Transverse colon (tissue), 4 donors: Measurements from ENCODE around the gene ELK3. TPM values are rescaled to one million over a fixed set of nuclear protein-coding genes. Genes with fewer than 3 reads are reported as not detected.

Source experiments
- DNase-seq: peaks from one replicate; pipeline ENCODE4 v3.0.0-alpha.2; 2019
- H3K27ac ChIP-seq, 4 donors: fragments of 200-600 bp; sonication (generic); 2 replicates each; pipeline ENCODE4 v1.5.1; 2016 to 2018; ENCODE audit warnings: inconsistent platforms in 4 of 4
- H3K27me3 ChIP-seq: fragments of 200-600 bp; sonication (generic); 2 replicates; pipeline ENCODE4 v1.5.1; 2017; ENCODE audit warnings: inconsistent platforms
- H3K36me3 ChIP-seq, 4 donors: fragments of 200-600 bp; sonication (generic); 2 replicates each; pipeline ENCODE4 v1.5.1; 2017 to 2019; ENCODE audit warnings: inconsistent platforms in 4 of 4
- H3K4me1 ChIP-seq, 4 donors: fragments of 200-600 bp; sonication (generic); 2 replicates each; pipeline ENCODE4 v1.5.1; 2017 to 2020; ENCODE audit warnings: inconsistent platforms in 4 of 4
- H3K4me3 ChIP-seq, 4 donors: fragments of 200-600 bp; sonication (generic); 1 replicate in 1 of 4; 2 replicates in 3 of 4; pipeline versions ENCODE4 v1.5.1 to v1.6.1; 2017 to 2019; ENCODE audit warnings: inconsistent platforms in 4 of 4
- H3K9me3 ChIP-seq, 2 donors: fragments of 200-600 bp; sonication (generic); 2 replicates each; pipeline ENCODE4 v1.5.1; 2017 to 2019; ENCODE audit warnings: inconsistent platforms in 2 of 2
- CTCF ChIP-seq, 5 experiments: fragments of 200-600 bp in 3 of 5; fragments of 450-650 bp in 2 of 5; sonication (generic) in 3 of 5; IDR thresholded peaks; 1 replicate in 2 of 5; 2 replicates in 3 of 5; pipeline ENCODE4 v1.5.1; 2016 to 2017; ENCODE audit warnings: antibody characterized with exemption in 5 of 5, inconsistent platforms in 3 of 5, mild to moderate bottlenecking in 2 of 5, moderate library complexity in 1 of 5
- EP300 ChIP-seq: sonication (generic); formaldehyde crosslinking; IDR thresholded peaks from one replicate; pipeline ENCODE4 v1.6.1; 2017; ENCODE audit warnings: antibody characterized with exemption, low read depth
- POLR2A ChIP-seq: fragments of 450-650 bp; IDR thresholded peaks from one replicate; pipeline ENCODE4 v1.6.1; 2016; ENCODE audit warnings: antibody characterized with exemption, mild to moderate bottlenecking, moderate library complexity
- POLR2AphosphoS5 ChIP-seq, 3 donors: sonication (generic); formaldehyde crosslinking; IDR thresholded peaks; one replicate each; pipeline ENCODE4 v1.6.1; 2016; ENCODE audit warnings: antibody characterized with exemption in 3 of 3
- WGBS, 2 donors: methylation state at CpG; one replicate each; pipeline ENCODE4 v1.1.5; 2018; ENCODE audit warnings: low coverage in 1 of 2; 5-methylcytosine and 5-hydroxymethylcytosine counted together
- in situ Hi-C, 4 donors: fragments of 200-750 bp; cut with MboI; loops; one replicate each; pipeline versions ENCODE4 v1.15.0 to v1.15.1; 2017; ENCODE audit warnings: low sequenced_read_pairs in 3 of 4, low pct_ligation_motif_present in 1 of 4, low pct_unique_long_range_greater_than_20kb in 1 of 4
- intact Hi-C: fragments of 100-400 bp; cut with DNase I; formaldehyde crosslinking; loops from one replicate; pipeline ENCODE4 v1.15.1; 2023; ENCODE audit warnings: low total_unique reads
- total RNA-seq, 4 donors: library from RNA; depleted of rRNA; stranded (reverse); fragments of >200 nt; gene quantifications; one replicate each; pipeline ENCODE4 v1.1.0, GENCODE V29; 2016

ELK3 gene
- total RNA-seq, 4 donors from 2014 or later, result 2.2 to 11.3 (median 5.3) TPM

- intact Hi-C loops (no loop called here), in situ Hi-C loops (no loop called here)
- TF ChIP-seq CTCF (IDR thresholded peaks at IDR 0.05) (no peak), POLR2AphosphoS5 (IDR thresholded peaks at IDR 0.05) (no peak), POLR2A (no peak), EP300 (no peak)
- H3K36me3 ChIP-seq, result no peaks in the 10 kb centered on the region
- no peak for DNase-seq
- WGBS, 2 donors, result 93 to 94% methylated on average over 3 of the region's 3 CpGs
- no peaks in the 10 kb centered on the region for H3K27me3 ChIP-seq
- H3K9me3 ChIP-seq, result no peaks in the 10 kb centered on the region
- H3K27ac ChIP-seq, result no peak overlapping the region
- no peaks in the 10 kb centered on the region for H3K4me1 ChIP-seq
- no peak overlapping the region for H3K4me3 ChIP-seq
Measured at GRCh38 chr12:96157427-96157826, 36.7 kb upstream of the ELK3 start.

- DNase-seq, result no peak
- intact Hi-C loops (no loop called here), in situ Hi-C loops (no loop called here)
- Histone ChIP-seq H3K36me3 (no peaks in the 10 kb centered on the region), H3K27ac (peak overlapping the region in 2 of 4 donors; percentile 9 to 34), H3K4me1 (no peaks in the 10 kb centered on the region), H3K27me3 (no peaks in the 10 kb centered on the region), H3K9me3 (no peaks in the 10 kb centered on the region), H3K4me3 (no peak overlapping the region)
- TF ChIP-seq POLR2AphosphoS5 (IDR thresholded peaks at IDR 0.05) (no peak), CTCF (IDR thresholded peaks at IDR 0.05) (no peak), POLR2A (no peak), EP300 (no peak)
- 83 to 85% methylated on average over 6 to 14 of the region's 14 CpGs for WGBS, 2 donors
Measured at GRCh38 chr12:96164951-96165811, 29.0 kb upstream of the ELK3 start.

GRCh38 chr12:96166765-96167164 is 27.4 kb upstream of the ELK3 start:
- H3K4me1 ChIP-seq, result no peaks in the 10 kb centered on the region
- no peaks in the 10 kb centered on the region for H3K27me3 ChIP-seq
- no peak for DNase-seq
- no peaks in the 10 kb centered on the region for H3K36me3 ChIP-seq
- no peak overlapping the region for H3K4me3 ChIP-seq
- TF ChIP-seq CTCF (IDR thresholded peaks at IDR 0.05) (no peak), EP300 (no peak), POLR2A (no peak), POLR2AphosphoS5 (IDR thresholded peaks at IDR 0.05) (no peak)
- intact Hi-C loops, result no loop called here
- WGBS, 2 donors, result 79 to 81% methylated on average over 2 of the region's 2 CpGs
- peak overlapping the region in 1 of 4 donors; percentile 16 for H3K27ac ChIP-seq
- no peaks in the 10 kb centered on the region for H3K9me3 ChIP-seq
- in situ Hi-C loops, result no loop called here

DNA sequence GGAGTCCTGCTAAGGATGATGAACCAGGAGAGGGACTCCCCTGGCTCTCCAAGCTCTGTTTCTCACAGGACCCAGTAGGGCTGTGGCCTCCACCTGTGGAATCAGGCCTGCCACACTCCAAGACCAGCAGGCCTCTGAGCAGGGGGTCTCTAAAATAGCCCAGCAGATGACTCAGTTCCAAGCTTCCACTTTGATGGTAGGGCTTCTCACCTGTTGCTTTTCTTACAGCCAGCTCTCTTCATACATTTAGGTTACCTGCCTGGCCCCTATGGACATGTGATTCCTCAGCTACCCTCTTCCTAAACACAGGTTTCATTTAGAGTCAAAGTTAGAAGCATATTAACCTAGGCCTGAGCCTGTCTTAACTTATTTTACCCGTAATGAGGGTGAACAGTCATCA is 26.7 kb upstream of the ELK3 start:
- Histone ChIP-seq H3K4me1 (no peaks in the 10 kb centered on the region), H3K36me3 (no peaks in the 10 kb centered on the region), H3K27me3 (no peaks in the 10 kb centered on the region), H3K27ac (peak overlapping the region in 1 of 4 donors; percentile 16), H3K9me3 (no peaks in the 10 kb centered on the region), H3K4me3 (no peak overlapping the region)
- intact Hi-C loops (no loop called here), in situ Hi-C loops (no loop called here)
- TF ChIP-seq POLR2AphosphoS5 (IDR thresholded peaks at IDR 0.05) (no peak), POLR2A (no peak), EP300 (no peak), CTCF (IDR thresholded peaks at IDR 0.05) (no peak)
- no peak for DNase-seq
- WGBS, 2 donors, result 83 to 94% methylated on average over 1 of the region's 1 CpG
